HepG2 (cell line): Measurements from ENCODE around the gene LHPP. TPM values are rescaled to one million over a fixed set of nuclear protein-coding genes. Genes with fewer than 3 reads are reported as not detected.

Source experiments
- BCL6 ChIP-seq: IDR thresholded peaks from 2 replicates; pipeline ENCODE4 v1.6.1; 2016; ENCODE audit warnings: missing genetic modification reagents, missing compliant biosample characterization
- DMTF1 ChIP-seq: sonication (generic); formaldehyde crosslinking; IDR thresholded peaks from 2 replicates; pipeline ENCODE4 v1.4.0; 2020; ENCODE audit warnings: mild to moderate bottlenecking, missing genetic modification reagents
- FOXJ3 ChIP-seq: sonication (generic); formaldehyde crosslinking; IDR thresholded peaks from 2 replicates; pipeline ENCODE4 v1.4.0; 2020; ENCODE audit warnings: missing genetic modification reagents, mild to moderate bottlenecking, borderline replicate concordance
- GATA4 ChIP-seq: sonication (generic); IDR thresholded peaks from 2 replicates; pipeline ENCODE4 v1.6.1; 2016; ENCODE audit warnings: antibody characterized with exemption, low read depth, borderline replicate concordance
- GATAD1 ChIP-seq: IDR thresholded peaks from 2 replicates; pipeline ENCODE4 v1.6.1; 2016; ENCODE audit warnings: missing genetic modification reagents, missing compliant biosample characterization
- MAX ChIP-seq: IDR thresholded peaks from 2 replicates; pipeline ENCODE4 v1.6.1; 2012; ENCODE audit warnings: inconsistent platforms
- POLR2G ChIP-seq: fragments of 200-400 bp; formaldehyde crosslinking; IDR thresholded peaks from 2 replicates; pipeline ENCODE4 v1.6.1; 2018; ENCODE audit warnings: mild to moderate bottlenecking, low read depth, low read length, moderate library complexity
- SMAD3 ChIP-seq: sonication (generic); formaldehyde crosslinking; IDR thresholded peaks from 2 replicates; pipeline ENCODE4 v1.4.0; 2020; ENCODE audit warnings: missing genetic modification reagents
- ZBTB49 ChIP-seq: sonication (generic); formaldehyde crosslinking; IDR thresholded peaks from 2 replicates; pipeline ENCODE4 v1.4.0; 2020; ENCODE audit warnings: missing genetic modification reagents, borderline replicate concordance
- ZFP1 ChIP-seq: IDR thresholded peaks from 2 replicates; pipeline ENCODE4 v1.6.1; 2016
- ZKSCAN1 ChIP-seq: fragments of 150-350 bp; IDR thresholded peaks from 2 replicates; pipeline ENCODE4 v1.6.1; 2014; ENCODE audit warnings: low read length
- ZKSCAN5 ChIP-seq: sonication (generic); formaldehyde crosslinking; IDR thresholded peaks from 2 replicates; pipeline ENCODE4 v1.5.1; 2020; ENCODE audit warnings: mild to moderate bottlenecking, missing genetic modification reagents
- ZNF230 ChIP-seq: sonication (generic); formaldehyde crosslinking; IDR thresholded peaks from 2 replicates; pipeline ENCODE4 v1.4.0; 2020; ENCODE audit warnings: mild to moderate bottlenecking, missing genetic modification reagents
- ZNF281 ChIP-seq: sonication (generic); formaldehyde crosslinking; IDR thresholded peaks from 2 replicates; pipeline ENCODE4 v1.4.0; 2020; ENCODE audit warnings: missing genetic modification reagents, borderline replicate concordance
- ZNF609 ChIP-seq: sonication (generic); formaldehyde crosslinking; IDR thresholded peaks from 2 replicates; pipeline ENCODE4 v1.4.0; 2020; ENCODE audit warnings: mild to moderate bottlenecking, missing genetic modification reagents, borderline replicate concordance
- ZNF841 ChIP-seq: sonication (generic); formaldehyde crosslinking; IDR thresholded peaks from 2 replicates; pipeline ENCODE4 v1.8.1; 2023; ENCODE audit warnings: missing genetic modification reagents, borderline replicate concordance
- polyA plus RNA-seq, 8 experiments: library from polyadenylated mRNA; depleted of rRNA in 3 of 8; stranded (reverse) in 7 of 8; unstranded in 1 of 8; fragments of >200 nt; fragmentation: Illumina TruSeq in 4 of 8; extraction: Trizol in 4 of 8; gene quantifications; 2 replicates each; pipeline versions ENCODE4 v1.2.1 to v1.2.3, GENCODE V29; 2011 to 2016; ENCODE audit warnings: low read depth in 4 of 8, missing spikeins in 1 of 8, mixed read lengths in 1 of 8; ENCODE audit not compliant: insufficient read depth in 1 of 8
- total RNA-seq, 5 experiments: library from RNA; depleted of rRNA; stranded (reverse); fragments of >200 nt; fragmentation: Illumina TruSeq; extraction: Trizol; gene quantifications; 2 replicates each; pipeline ENCODE4 v1.2.3, GENCODE V29; 2016; ENCODE audit warnings: low read depth in 1 of 5

LHPP gene
- total and polyA plus RNA-seq, 2 of the 13 experiments (the other 11 are each of a cell fraction or from before 2014, with no cell fraction given) = 5.2 to 13.1 TPM

GRCh38 chr10:124418726-124419501, 42.7 kb upstream of the LHPP start, which contains the start of gene OAT (continued):
- TF ChIP-seq ZNF609 (CRISPR knock-in tag) (peak; percentile 79; the same call in 1 of the 2 replicates), ZFP1 (CRISPR knock-in tag) (no peak), POLR2G (peak; percentile 97), DMTF1 (CRISPR knock-in tag) (0 out of 2 replicates have a peak, but pooled peaks have one; percentile 72), ZKSCAN5 (CRISPR knock-in tag) (0 out of 2 replicates have a peak, but pooled peaks have one; percentile 25), ZNF841 (CRISPR knock-in tag) (no peak), BCL6 (CRISPR knock-in tag) (peak; percentile 63), FOXJ3 (peak; percentile 55; the same call in 1 of the 2 replicates), GATA4 (peak; percentile 78), ZNF230 (CRISPR knock-in tag) (peak; percentile 51; the same call in 1 of the 2 replicates), ZNF281 (peak; percentile 19; the same call in 1 of the 2 replicates), ZKSCAN1 (no peak), MAX (peak; percentile 80), SMAD3 (CRISPR knock-in tag) (0 out of 2 replicates have a peak, but pooled peaks have one; percentile 2), ZBTB49 (CRISPR knock-in tag) (0 out of 2 replicates have a peak, but pooled peaks have one; percentile 10), GATAD1 (CRISPR knock-in tag) (0 out of 2 replicates have a peak, but pooled peaks have one; percentile 24)
